HG03159 (cell line): Measurements from ENCODE around the gene TACC3.
A peak's percentile ranks its signal among the peaks of the same experiment; 100 is the strongest.

Source experiments
- ATAC-seq: cut with Tn5 transposase; IDR thresholded peaks from one replicate; pipeline ENCODE4 v1.9.1; 2021; ENCODE audit warnings: mild to moderate bottlenecking, moderate library complexity; ENCODE audit not compliant: unreplicated experiment

Gene TACC3

DNA sequence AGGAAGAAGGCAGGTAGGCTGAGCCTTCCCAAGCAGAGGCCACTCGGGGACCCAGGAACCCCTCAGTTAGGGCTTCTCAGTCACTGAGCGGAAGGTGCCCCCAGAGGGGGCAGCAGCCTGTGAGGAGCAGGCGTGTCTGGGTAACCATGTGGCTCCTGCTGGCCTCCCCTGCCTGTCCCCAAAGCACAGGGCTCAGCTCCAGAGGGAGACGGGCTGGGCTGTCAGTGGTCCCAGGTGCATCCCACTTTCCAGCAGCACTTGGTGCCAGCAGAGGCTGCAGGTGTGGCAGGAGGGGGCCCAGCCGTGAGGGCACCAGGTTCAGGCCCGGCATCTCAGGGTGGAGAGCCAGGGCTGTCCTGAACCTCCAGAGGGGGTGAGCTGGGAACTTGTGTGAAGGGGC lies 22.7 kb downstream of the TACC3 start:
- no peak for ATAC-seq

DNA sequence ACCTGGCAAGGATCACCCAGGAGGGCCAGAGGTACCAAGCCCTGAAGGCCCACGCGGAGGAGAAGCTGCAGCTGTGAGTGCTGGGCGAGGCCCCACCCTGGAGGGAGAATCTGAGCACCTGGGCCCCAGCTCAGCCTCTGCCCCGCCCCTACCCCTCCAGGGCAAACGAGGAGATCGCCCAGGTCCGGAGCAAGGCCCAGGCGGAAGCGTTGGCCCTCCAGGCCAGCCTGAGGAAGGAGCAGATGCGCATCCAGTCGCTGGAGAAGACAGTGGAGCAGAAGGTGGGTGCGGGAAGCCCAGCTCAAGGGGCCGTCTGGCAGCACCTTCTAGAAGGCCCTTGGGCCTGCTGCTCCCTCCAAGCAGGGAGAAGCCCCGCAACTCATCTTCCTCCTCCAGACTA lies 23.2 kb downstream of the TACC3 start:
- ATAC-seq = no peak

DNA sequence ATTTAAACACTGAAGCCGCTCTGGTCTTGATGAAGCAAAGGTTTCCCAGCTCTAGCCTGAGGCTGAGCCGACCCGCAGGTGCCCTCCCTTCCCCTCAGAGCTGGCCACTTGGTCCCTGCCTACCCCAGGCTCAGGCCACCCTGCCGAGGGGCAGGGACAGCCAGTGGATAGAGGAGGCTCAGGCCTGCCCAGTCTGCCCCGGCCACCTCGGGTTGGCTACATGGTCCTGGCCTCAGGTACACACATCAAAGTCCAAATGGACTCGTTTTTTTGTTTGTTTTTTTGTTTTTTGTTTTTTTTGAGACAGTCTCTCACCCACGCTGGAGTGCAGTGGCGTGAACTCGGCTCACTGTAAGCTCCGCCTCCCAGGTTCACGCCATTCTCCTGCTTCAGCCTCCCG lies 23.8 kb downstream of the TACC3 start:
- no peak for ATAC-seq

DNA sequence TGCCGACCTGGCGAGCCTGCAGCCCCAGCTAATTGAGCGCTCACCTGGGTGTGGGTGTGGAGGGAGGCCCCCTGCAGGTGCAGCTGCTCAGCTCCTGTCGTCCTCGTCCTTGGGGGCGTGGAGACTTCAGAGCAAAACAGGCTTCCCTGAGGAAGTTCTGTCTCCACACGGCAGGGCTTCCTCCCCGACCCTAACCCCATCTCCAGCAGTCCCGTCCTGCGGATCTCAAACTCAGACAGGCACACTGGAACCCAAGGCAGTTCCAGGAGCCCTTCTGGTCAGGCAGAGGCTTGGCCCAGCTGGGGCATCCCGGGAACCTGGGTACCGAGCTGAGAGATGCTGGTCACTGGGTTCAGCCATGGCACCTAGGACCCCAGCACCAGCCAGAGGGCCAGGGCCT lies 24.4 kb downstream of the TACC3 start:
- no peak for ATAC-seq

DNA sequence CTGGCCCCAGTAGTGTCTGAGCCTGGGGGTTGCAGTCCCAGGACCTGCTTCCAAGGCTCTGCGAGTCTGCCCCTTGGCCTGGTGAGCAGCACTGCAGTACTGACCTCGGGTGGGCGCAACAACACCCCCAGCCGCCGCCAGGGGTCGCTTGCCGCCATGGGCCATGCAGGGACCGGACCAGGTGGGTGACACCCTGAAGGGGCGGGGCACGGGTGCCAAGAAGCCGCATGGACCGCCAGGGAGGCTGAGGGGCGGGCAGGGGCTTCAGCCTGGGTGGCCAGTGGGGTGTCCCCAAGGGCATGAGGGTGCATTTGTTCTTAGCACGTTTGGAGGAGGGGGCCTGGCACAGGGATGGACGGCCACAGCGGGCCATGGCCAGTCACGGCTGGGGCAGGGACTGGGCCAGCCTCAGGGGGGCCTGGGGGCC lies 25.0 kb downstream of the TACC3 start:
- peak; percentile 51 for ATAC-seq

DNA sequence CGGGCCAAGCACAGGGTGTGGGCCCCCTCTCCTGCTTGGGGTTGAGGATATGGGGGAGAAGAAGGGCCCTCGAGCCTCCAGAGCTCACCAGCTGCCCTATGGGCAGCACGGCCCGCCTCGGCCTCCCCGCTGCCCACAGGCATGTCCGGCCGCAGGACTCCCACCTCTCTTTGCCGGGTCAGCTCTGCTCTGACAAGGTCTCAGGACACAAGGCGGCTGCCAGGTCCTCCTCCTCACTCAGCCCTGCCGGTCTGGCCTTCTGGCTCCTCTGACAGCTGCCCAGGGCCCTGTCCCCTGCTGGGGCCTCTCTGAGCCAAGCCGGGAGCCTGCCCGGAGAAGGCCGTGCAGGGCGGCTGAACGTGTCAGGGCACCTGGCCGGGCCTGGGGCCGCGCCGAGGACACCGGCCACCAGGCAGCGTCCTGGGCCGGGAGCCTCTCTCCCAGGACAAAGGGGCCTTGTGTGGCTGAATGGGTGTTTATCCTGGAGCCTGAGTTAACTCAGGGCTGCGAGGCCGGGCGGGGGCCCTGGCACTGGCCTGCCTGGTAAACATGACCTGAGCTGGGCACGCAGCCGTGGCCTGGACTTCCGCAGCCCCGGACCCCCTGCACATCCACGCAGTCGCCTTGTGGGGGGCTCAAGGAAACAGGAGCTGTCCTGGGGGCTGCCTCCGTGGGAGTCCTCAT lies 25.7 kb downstream of the TACC3 start:
- ATAC-seq = no peak

DNA sequence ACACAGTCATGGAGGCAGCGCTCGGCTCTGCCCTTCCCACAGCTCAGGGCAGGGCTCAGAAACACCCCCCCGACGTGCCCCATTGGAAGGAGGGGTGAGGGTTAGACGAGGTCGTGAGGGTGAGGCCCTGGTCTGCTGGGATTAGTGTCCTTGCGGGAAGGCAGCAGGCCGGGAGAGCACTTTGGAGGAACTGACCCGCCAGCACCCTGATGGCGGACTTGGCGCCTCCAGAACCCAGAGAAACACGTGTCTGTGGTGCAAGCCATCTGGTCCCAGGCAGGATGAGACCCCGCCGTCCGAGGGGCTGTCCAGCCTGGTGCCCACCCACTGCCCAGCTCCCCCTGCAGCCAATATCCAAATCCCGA lies 26.3 kb downstream of the TACC3 start:
- no peak for ATAC-seq

DNA sequence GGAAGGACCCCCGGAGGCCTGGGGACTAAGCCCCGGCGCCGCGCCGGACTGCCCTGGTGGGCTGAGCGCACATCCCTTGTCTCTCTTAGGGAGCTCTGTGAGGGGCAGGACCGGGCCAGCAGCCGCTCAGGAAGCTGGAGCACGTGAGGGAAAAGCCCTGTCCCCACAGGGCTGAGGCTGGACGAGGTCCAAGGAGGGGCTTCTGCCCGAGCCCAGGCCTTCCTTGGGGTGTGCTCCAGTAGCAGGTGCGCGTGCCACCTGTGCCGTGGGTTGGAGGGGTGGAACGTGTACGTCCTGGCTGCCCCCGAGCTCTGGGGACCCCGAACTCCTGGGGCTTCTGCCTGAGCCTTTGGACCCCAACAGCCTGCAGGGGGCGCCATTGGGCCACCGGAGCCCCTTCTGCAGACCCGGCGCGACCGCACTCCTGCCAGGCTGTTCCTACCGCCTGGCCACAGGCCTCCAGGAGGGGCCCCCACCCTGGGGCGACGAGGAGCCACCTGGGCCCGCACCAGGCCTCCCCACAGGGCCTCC lies 27.2 kb downstream of the TACC3 start:
- no peak for ATAC-seq

DNA sequence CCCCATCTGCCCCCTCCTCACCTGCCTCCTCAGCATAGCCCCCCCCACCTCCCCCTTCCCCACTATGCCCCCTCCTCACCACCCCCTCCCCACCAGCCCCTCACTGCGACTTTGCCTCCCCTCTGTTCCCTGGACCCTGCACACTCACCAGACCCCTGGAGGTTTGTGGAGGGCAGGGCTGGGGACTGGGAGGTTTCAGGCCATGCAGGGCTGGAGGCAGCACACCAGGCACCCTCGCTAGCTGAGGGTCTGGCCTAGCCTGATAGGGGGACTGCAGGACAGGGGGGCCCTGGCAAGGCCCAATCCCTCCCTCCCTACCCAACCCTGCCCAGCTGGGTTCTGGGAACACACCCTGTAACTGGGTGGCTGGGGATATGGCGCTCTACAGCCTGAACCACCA lies 28.0 kb downstream of the TACC3 start:
- ATAC-seq = no peak

DNA sequence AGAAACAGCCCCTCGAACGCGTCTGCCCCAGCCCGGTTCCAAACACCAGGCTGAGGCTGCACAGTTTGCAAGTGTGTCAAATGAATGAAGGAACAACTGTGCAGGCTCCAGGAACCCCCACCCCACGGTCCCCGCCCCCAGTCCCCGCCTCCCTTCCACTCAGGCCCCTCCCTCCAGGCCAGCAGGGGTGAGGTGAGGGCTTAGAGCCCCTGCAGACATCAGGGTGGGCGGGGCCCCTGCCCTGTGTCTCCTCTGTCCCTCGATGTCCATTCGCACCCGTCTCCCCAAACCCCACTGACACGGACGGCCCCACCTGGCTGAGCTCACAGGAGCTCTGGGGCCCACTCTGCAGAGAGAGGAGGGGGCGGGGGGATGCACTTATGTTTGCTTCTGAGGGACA lies 28.5 kb downstream of the TACC3 start:
- ATAC-seq = no peak

DNA sequence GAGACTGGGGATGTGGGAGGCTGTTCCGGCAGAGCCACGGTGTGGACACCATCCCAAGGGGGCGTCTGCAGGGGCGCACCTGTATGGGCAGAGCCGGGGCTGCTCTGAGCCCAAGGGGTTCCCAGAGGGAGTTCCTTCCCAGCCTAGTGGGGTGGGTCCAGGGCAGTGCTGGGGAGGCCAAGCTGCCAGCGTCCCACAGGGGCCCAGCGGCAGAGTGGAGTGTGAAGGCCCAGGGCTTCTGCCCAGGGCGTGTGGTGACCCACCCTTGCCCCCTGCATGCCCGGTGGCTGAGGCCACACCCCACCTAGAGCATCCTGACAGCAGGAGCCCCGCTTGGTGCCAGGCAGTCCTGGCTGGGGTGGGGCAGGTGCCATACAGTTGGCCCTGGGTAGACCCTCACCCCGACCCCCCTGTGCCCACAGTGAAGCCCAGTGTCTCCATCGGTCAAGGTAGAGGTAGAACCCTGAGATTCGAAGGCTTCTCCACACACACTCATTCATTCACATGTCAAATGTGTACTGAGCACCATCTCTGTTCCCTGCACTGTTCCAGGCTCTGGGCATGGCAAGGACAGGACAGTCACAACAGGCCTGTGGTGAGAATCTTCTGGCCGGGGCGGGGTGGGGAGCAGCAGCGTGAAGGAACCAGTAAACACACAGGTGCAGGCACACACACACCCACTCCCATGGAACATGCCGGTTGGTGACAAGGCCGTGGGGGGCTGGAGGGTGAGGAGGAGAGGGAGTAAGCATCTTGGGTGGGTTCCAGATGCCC lies 29.2 kb downstream of the TACC3 start:
- ATAC-seq = no peak

DNA sequence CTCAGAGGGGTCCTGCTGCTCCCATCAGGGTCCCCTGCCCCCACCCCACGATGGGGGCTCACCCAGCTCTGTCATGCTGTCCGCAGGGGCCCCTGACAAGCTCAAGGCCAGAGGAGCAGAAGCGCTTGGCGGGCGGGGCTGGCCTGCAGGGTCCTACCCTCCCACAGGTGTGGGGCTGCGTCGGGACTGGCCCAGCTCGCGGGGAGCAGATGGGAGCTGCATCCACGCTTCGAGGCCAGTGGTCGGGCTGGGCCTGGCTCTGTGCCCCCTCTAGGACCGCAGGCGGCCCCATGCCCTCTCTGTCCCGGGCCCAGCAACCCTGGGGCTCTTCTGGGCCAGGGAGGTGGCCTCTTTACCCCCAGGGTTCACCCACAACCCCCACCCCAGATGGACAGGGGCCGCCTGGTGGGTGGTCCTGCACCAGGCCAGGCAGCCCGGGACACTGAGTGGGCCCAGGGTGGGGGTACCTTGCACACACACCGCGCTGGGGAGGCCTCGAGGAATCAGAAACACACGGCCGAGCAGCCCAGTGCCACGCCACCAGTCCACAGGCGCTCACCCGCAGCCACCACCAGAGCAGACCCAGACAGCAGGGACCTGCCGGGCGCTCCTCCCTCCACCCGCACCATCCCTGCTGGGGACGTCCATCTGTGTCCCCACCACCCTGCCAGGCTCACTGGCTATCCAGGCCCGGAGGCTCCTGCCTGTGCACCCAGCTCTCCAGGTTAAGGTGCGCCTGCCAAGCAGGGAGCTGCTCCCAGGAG lies 30.0 kb downstream of the TACC3 start:
- ATAC-seq = no peak

DNA sequence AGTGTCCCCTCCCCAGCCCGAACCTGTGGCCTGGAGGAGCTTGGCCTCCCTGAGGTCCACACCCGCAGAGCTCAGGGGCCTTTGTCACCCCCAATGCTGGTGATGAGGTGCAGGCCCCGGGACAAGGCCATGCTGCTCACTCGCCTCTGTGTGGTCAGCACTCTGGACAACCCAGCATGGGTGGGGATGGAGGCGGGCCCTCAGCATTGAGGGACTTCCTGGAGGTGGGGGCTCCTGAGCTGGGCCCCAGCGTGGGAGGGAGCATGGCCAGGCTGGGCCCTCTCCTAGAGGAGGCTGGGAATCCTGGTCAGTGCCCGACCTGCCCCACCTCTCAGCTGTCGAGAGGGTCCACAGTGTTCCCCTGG lies 30.6 kb downstream of the TACC3 start:
- ATAC-seq = no peak

DNA sequence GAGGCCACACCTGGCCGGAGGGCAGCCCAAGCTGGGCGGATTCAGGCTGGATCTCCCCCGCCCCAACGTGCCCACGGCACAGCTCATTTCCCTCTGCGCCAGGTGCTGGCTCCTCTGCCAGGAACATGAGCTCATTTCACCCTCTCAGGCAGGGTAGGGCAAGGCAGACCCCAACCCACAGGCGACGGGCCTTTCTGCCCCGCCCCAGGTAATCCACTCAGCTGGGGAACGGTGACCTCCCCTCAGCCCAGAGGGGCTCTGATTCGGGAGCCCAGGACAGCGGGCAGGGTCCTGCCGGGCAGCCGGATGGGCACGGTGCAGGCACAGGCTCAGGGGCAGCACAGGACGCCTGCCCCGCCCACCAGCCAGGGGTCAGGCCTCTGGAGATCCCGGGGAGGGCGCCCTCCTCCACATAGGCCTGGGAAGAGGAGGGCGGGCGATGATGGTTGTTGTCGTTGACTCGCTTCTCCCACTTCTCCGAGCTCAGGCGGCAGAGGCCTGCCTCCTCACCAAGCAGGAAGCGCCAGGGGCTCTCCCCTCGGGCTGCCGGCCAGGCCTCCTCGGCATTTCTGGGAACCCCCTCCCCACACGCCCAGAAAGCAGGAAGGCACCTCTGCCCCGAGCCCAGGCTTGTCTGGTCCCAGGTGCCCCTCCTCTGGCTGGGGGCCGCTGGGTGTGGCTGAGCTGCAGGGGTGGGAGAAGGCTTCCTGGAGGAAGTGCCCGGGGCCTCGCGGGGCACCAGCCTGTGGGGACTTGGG lies 31.1 kb downstream of the TACC3 start:
- no peak for ATAC-seq

DNA sequence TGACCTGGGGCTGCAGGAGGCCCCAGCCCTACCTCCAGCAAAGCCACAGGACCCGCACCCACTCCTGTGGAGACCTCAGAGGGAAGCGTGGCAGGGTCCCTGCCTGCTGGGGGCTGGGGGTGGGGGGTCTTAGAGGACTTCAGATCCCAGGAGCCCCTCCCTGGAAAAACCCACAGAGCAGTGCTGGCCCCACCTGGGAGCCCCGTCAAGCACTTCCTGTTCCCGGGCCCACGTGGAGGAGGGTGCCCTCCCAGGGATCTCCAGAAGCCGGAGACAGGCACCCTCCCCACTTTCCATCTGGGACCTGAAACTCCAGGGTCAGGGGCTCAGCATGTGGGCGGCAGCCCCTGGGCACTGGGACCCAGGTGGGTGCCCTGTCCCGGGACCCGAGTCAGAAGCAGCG lies 32.0 kb downstream of the TACC3 start:
- no peak for ATAC-seq

DNA sequence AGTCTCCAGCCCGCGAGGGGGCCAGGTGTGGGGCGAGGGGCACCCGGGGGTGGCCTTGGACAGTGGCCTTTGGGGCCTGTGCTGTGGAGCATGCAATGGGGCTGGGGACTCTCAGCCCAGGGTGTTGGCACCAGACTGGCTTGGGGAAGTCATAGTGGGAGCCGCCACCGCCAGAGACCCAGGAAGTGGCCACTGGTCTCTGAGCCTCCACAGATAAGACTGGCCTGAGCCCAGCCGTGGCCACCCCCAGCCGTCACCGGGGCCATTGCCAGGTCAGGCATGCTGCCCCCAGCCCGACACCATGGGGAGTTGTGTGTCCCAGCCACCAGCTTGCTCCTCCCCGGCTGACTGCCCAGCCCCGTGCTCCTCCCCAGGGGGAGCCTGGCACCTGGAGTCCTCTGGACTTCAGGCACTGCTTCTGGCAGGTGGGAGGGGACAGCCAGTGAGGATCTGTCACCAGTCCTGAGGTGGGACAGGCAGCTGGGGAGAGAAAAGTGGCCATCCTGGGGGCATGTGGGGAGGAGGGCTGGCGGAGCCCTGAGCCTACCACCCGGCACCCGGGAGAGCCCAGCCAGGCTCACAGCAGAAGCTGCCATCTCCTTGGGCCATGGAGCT lies 32.5 kb downstream of the TACC3 start:
- no peak for ATAC-seq

DNA sequence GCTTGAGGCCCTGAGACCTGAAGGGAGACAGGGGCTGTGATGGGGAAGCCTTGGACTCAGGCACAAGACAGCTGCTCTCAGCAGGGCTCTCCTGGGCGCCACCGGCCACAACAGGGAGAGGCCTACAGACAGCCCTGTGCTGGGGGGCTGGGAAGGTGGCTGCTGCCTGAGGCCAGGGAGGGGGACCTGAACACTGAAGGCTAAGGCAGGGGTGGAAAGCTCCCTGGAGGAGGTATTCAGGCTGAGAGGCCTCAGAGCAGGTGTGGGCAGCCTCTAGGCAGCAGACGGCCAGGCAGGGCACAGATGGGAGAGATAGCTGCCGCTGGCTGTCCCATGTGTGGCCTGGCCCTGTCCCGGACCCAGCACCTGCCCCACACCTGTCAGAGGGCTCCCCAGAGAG lies 33.0 kb downstream of the TACC3 start:
- no peak for ATAC-seq

DNA sequence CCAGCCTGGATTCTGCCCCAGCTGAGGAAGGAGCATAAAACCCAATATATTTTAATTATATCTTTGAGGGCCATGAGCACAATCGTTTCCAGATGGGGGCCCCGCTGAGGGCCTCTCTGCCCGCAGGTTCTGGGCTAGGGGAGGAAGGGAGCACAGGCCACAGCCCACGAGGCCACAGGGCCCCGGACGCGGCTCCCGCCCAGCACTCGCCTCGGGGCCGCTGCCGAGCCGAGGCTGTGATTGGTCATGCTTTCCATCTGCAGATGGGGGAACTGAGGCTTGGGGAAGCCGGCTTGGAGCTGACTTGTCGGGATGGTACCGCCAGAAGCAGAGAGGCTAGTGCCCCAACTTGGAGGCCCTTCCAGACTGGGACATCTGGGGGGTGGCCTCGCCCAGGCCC lies 34.0 kb downstream of the TACC3 start:
- no peak for ATAC-seq

DNA sequence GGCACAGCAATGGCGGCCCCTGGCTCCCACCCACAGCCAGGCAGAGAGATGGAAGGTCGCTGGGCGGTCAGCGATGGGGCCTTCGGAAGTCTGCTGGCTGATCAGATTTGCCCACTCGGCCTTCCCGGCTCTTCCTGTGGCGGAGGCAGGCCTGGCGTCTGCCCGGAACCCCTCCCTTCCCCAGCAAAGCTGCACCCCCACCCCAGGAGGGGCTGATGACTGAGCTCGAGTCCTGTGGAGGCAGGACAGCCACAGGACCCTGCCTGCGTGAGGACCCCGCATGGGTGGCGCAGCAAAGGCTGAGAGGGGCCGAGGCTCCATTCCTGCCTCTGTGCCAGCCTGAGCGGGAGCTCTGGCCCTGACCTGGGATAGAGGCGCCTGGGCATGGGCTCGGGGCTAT lies 34.8 kb downstream of the TACC3 start:
- no peak for ATAC-seq

DNA sequence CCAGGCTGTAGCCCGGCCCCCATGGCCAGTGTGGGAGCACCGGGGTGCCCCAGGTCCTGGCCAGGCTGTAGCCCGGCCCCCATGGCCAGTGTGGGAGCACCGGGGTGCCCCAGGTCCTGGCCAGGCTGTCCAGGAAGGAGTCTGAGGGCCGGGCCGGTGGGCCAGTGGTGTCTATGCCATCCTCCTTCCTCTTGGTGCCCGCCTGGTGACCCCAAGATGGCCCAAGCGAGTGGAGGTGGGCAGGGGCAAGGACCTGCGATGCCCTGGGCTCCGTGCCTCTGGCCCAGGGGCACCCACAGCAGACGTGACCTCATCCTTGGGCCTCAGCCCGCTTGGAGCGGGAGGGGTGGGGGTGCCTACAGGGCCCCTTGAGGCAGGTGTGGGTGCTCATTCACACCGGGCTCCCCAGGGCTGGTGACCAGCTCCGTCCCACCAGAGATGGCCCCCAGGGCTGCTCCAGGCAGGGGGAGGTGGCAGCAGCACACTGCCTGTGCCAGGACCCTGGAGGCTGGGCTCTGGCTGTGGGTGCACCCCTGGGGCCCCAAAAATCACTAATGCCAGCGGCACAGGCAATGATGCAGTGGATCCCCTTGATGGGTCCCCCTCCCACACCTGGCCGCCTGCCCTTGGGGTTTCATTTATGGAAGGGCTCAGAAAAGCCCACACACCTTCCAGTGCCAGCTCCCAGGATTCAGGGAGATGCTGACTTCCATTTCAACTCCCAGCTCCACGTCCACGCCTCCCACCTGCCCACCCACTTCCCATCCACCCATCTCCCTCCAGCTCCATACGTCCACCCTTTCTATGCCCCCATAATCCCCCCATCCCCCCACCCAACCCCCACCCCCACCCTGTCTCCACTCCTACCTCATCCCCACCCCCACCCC lies 35.8 kb downstream of the TACC3 start:
- no peak for ATAC-seq
